SK-N-SH (cell line): ENCODE measurements around the gene FUNDC1.

ENCODE experiments used
- CTCF ChIP-seq: fragments of 200-600 bp; sonication (generic); IDR thresholded peaks from 2 replicates; pipeline ENCODE4 v1.6.1; 2017; ENCODE audit warnings: antibody characterized with exemption, mild to moderate bottlenecking, moderate library complexity
- EP300 ChIP-seq, 2 experiments: IDR thresholded peaks; 2 replicates each; pipeline versions ENCODE4 v1.4.0 to v1.6.1; 2012; ENCODE audit warnings: borderline replicate concordance in 1 of 2, low read depth in 1 of 2, low read length in 1 of 2
- GABPA ChIP-seq: IDR thresholded peaks from 2 replicates; pipeline ENCODE4 v1.4.0; 2012; ENCODE audit warnings: low read depth, mild to moderate bottlenecking
- MAX ChIP-seq: IDR thresholded peaks from 2 replicates; pipeline ENCODE4 v1.4.0; 2012; ENCODE audit warnings: low read depth
- POLR2AphosphoS5 ChIP-seq: IDR thresholded peaks from 2 replicates; pipeline ENCODE4 v1.6.1; 2012; ENCODE audit warnings: low read depth, low read length
- RAD21 ChIP-seq: IDR thresholded peaks from 2 replicates; pipeline ENCODE4 v1.6.1; 2012; ENCODE audit warnings: mild to moderate bottlenecking, low read length
- YY1 ChIP-seq: IDR thresholded peaks from 2 replicates; pipeline ENCODE4 v1.4.0; 2012; ENCODE audit warnings: low read depth, mild to moderate bottlenecking

GRCh38 chrX:44544036-44544435, 1.4 kb upstream of the FUNDC1 start:
- TF ChIP-seq POLR2AphosphoS5 (no peak), GABPA (no peak), RAD21 (no peak), YY1 (no peak), CTCF (no peak), EP300 (IDR thresholded peaks at IDR 0.05; ENCODE audit: borderline replicate concordance in 1 of 2, low read depth in 1 of 2, low read length in 1 of 2) (no peak), MAX (no peak)
